Transverse colon (tissue), 4 donors: Measurements from ENCODE around the gene SFRP5.

Experiments used
- CTCF ChIP-seq, 5 experiments: fragments of 200-600 bp in 3 of 5; fragments of 450-650 bp in 2 of 5; sonication (generic) in 3 of 5; IDR thresholded peaks; 1 replicate in 2 of 5; 2 replicates in 3 of 5; pipeline ENCODE4 v1.5.1; 2016 to 2017; ENCODE audit warnings: antibody characterized with exemption in 5 of 5, inconsistent platforms in 3 of 5, mild to moderate bottlenecking in 2 of 5, moderate library complexity in 1 of 5
- EP300 ChIP-seq: sonication (generic); formaldehyde crosslinking; IDR thresholded peaks from one replicate; pipeline ENCODE4 v1.6.1; 2017; ENCODE audit warnings: antibody characterized with exemption, low read depth
- POLR2A ChIP-seq: fragments of 450-650 bp; IDR thresholded peaks from one replicate; pipeline ENCODE4 v1.6.1; 2016; ENCODE audit warnings: antibody characterized with exemption, mild to moderate bottlenecking, moderate library complexity
- POLR2AphosphoS5 ChIP-seq, 3 donors: sonication (generic); formaldehyde crosslinking; IDR thresholded peaks; one replicate each; pipeline ENCODE4 v1.6.1; 2016; ENCODE audit warnings: antibody characterized with exemption in 3 of 3

DNA sequence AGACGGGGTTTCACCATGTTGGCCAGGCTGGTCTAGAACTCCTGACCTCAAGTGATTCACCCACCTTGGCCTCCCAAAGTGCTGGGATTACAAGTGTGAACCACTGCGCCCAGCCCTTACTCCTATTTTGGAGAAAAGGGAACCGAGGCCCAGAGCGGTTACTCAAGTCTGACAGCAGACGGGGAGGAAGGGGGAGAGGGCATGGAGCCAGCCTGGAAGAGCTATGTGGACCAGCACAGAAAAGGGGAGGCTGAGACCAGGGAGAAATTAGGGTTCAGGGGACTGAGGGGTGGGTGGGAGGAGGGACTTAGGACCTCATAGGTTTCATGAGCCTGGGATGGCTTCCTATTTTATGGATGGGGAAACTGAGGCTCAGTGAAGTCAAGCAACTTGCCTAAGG lies 1.5 kb downstream of the SFRP5 start:
- no peak for TF ChIP-seq CTCF (IDR thresholded peaks at IDR 0.05)
- TF ChIP-seq POLR2AphosphoS5 (IDR thresholded peaks at IDR 0.05), result no peak
- no peak for TF ChIP-seq POLR2A
- no peak for TF ChIP-seq EP300
